SIG-M5 treated with dmso at 0.1 percent for 504 hours (cell line): ENCODE measurements around the gene MYO5B.

Experiments used
- DNase-seq: peaks from one replicate; lab custom pipeline; 2025; ENCODE audit not compliant: unreplicated experiment; lab: John Stamatoyannopoulos, UW

MYO5B gene

GRCh38 chr18:49859725-49860124 is 335.2 kb downstream of the MYO5B start:
- DNase-seq, result no peak

GRCh38 chr18:49859021-49859359 is 336.0 kb downstream of the MYO5B start:
- DNase-seq, result no peak

- DNase-seq, result peak; percentile 35
These were observed 336.5 kb downstream of the MYO5B start for GRCh38 chr18:49858309-49859020.

GRCh38 chr18:49857708-49858107 is 337.2 kb downstream of the MYO5B start:
- no peak for DNase-seq

- DNase-seq, result no peak
These were observed 338.5 kb downstream of the MYO5B start for GRCh38 chr18:49856496-49856895.

- DNase-seq, result no peak
These were observed 339.1 kb downstream of the MYO5B start for GRCh38 chr18:49855711-49856415.

GRCh38 chr18:49854681-49855080 is 340.3 kb downstream of the MYO5B start:
- DNase-seq, result no peak

GRCh38 chr18:49853436-49853835 is 341.5 kb downstream of the MYO5B start:
- DNase-seq, result no peak

- no peak for DNase-seq
These were observed 341.9 kb downstream of the MYO5B start for GRCh38 chr18:49853011-49853410.

GRCh38 chr18:49851624-49852023 is 343.3 kb downstream of the MYO5B start:
- DNase-seq, result no peak

GRCh38 chr18:49850636-49851035 is 344.3 kb downstream of the MYO5B start:
- DNase-seq, result no peak

- DNase-seq, result peak; percentile 24
These were observed 345.4 kb downstream of the MYO5B start for GRCh38 chr18:49849331-49850217.

- DNase-seq, result no peak
These were observed 346.8 kb downstream of the MYO5B start for GRCh38 chr18:49848115-49848514.

GRCh38 chr18:49847524-49847923 is 347.4 kb downstream of the MYO5B start:
- DNase-seq, result no peak

GRCh38 chr18:49846718-49847470 is 348.1 kb downstream of the MYO5B start:
- DNase-seq, result no peak

GRCh38 chr18:49846361-49846662 is 348.6 kb downstream of the MYO5B start:
- no peak for DNase-seq

- DNase-seq, result no peak
These were observed 349.2 kb downstream of the MYO5B start for GRCh38 chr18:49845629-49846360.

GRCh38 chr18:49844903-49845302 is 350.0 kb downstream of the MYO5B start:
- DNase-seq, result no peak

- no peak for DNase-seq
These were observed 350.9 kb downstream of the MYO5B start for GRCh38 chr18:49843778-49844625.

- no peak for DNase-seq
These were observed 351.8 kb downstream of the MYO5B start for GRCh38 chr18:49843131-49843530.
